Measurements from ENCODE around the gene IFRD2. TPM values are rescaled to one million over a fixed set of nuclear protein-coding genes. Genes with fewer than 3 reads are reported as not detected.

IFRD2 gene
- total and polyA plus RNA-seq, 2 of the 13 experiments (the other 11 are each of a cell fraction or from before 2014, with no cell fraction given) = 32.8 to 96.1 TPM

GRCh38 chr3:50292159-50293078 is at the start of gene IFRD2 (continued):
- TF ChIP-seq HINFP (CRISPR knock-in tag; IDR thresholded peaks at IDR 0.05; ENCODE audit: low read depth) (0 out of 2 replicates have a peak, but pooled peaks have one; percentile 33), KLF11 (CRISPR knock-in tag; IDR thresholded peaks at IDR 0.05) (no peak), ZNF235 (CRISPR knock-in tag; IDR thresholded peaks at IDR 0.05; ENCODE audit: borderline replicate concordance) (no peak), XBP1 (CRISPR knock-in tag; IDR thresholded peaks at IDR 0.05) (no peak), ZIK1 (CRISPR knock-in tag; IDR thresholded peaks at IDR 0.05; ENCODE audit: borderline replicate concordance, low read depth) (no peak; the same call in 1 of the 2 replicates), PHF20 (CRISPR knock-in tag; IDR thresholded peaks at IDR 0.05) (peak; percentile 77), YEATS4 (CRISPR knock-in tag; IDR thresholded peaks at IDR 0.05; ENCODE audit: borderline replicate concordance) (peak; percentile 53; the same call in 1 of the 2 replicates), CBX2 (IDR thresholded peaks at IDR 0.05; ENCODE audit: low read depth, low read length) (no peak), CBX2 (CRISPR knock-in tag; IDR thresholded peaks at IDR 0.05; ENCODE audit: low read depth) (no peak), ZC3H13 (CRISPR knock-in tag; IDR thresholded peaks at IDR 0.05) (peak; percentile 60; the same call in 1 of the 2 replicates), NFYB (CRISPR knock-in tag; IDR thresholded peaks at IDR 0.05) (peak; percentile 57), ZNF761 (CRISPR knock-in tag; conservative IDR thresholded peaks at IDR 0.05) (peak; percentile 61; the same call in 1 of the 2 replicates), FOXC1 (CRISPR knock-in tag; IDR thresholded peaks at IDR 0.05; ENCODE audit: borderline replicate concordance) (no peak; the same call in 1 of the 2 replicates), ZNF333 (CRISPR knock-in tag; IDR thresholded peaks at IDR 0.05; ENCODE audit: borderline replicate concordance) (0 out of 2 replicates have a peak, but pooled peaks have one; percentile 74), TRIM24 (CRISPR knock-in tag; IDR thresholded peaks at IDR 0.05) (no peak), GZF1 (CRISPR knock-in tag; IDR thresholded peaks at IDR 0.05) (peak; percentile 45; the same call in 1 of the 2 replicates), TERF1 (CRISPR knock-in tag; IDR thresholded peaks at IDR 0.05) (no peak), MED8 (CRISPR knock-in tag; IDR thresholded peaks at IDR 0.05; ENCODE audit: insufficient replicate concordance) (no peak), ZNF292 (CRISPR knock-in tag; IDR thresholded peaks at IDR 0.05; ENCODE audit: borderline replicate concordance, low read depth) (no peak), POLR2A (IDR thresholded peaks at IDR 0.05; ENCODE audit: insufficient read depth in 1 of 2, low read depth in 2 of 2, low read length in 2 of 2) (peak in 1 of 2 experiments; percentile 73; a peak in 2 of 4 replicates), ZNF513 (CRISPR knock-in tag; conservative IDR thresholded peaks at IDR 0.05) (peak; percentile 100), ZZZ3 (CRISPR knock-in tag; IDR thresholded peaks at IDR 0.05; ENCODE audit: borderline replicate concordance) (no peak)
- TF ChIP-seq, protein P1, sequence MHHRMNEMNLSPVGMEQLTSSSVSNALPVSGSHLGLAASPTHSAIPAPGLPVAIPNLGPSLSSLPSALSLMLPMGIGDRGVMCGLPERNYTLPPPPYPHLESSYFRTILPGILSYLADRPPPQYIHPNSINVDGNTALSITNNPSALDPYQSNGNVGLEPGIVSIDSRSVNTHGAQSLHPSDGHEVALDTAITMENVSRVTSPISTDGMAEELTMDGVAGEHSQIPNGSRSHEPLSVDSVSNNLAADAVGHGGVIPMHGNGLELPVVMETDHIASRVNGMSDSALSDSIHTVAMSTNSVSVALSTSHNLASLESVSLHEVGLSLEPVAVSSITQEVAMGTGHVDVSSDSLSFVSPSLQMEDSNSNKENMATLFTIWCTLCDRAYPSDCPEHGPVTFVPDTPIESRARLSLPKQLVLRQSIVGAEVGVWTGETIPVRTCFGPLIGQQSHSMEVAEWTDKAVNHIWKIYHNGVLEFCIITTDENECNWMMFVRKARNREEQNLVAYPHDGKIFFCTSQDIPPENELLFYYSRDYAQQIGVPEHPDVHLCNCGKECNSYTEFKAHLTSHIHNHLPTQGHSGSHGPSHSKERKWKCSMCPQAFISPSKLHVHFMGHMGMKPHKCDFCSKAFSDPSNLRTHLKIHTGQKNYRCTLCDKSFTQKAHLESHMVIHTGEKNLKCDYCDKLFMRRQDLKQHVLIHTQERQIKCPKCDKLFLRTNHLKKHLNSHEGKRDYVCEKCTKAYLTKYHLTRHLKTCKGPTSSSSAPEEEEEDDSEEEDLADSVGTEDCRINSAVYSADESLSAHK (CRISPR knock-in tag; IDR thresholded peaks at IDR 0.05; ENCODE audit: borderline replicate concordance) = no peak

Data from HepG2 (cell line).